ENCODE data around the gene PF4V1. TPM values are rescaled to one million over a fixed set of nuclear protein-coding genes. Genes with fewer than 3 reads are reported as not detected.

The PF4V1 gene
- total and polyA plus RNA-seq, 9 of the 15 experiments (the other 6 are each of a cell fraction or from before 2014, with no cell fraction given): not detected

- H2AFZ ChIP-seq (ENCODE audit: low read depth, low read length): 0 out of 2 replicates have a peak overlapping the region, but pooled peaks have one; percentile 15
- no peak overlapping the region for H3K4me2 ChIP-seq (ENCODE audit: insufficient read depth, low read length)
- H3K9ac ChIP-seq (ENCODE audit: insufficient read depth in 1 of 2, low read depth in 2 of 2, low read length in 2 of 2): no peak overlapping the region
- ChIA-PET POLR2A (no interaction called here), CTCF (ENCODE audit: low intra/inter-chr PET ratio) (no interaction called here)
- H3K9me1 ChIP-seq (ENCODE audit: control insufficient read depth, insufficient read depth, low read length): no peaks in the 10 kb centered on the region
- intact Hi-C loops (cut with micrococcal nuclease): loop anchor here (2.0 kb wide), 1 partner anchor 70 kb away; no protein-coding TSS in a partner anchor
- FAIRE-seq: peak; percentile 6
- BruUV-seq (replicated peaks): no TSS peak
- H3K79me2 ChIP-seq (ENCODE audit: control insufficient read depth, insufficient read depth, low read length): no peaks in the 10 kb centered on the region
- peaks cover 0 to 7% of the 10 kb centered on the region in 2 experiments for H3K4me1 ChIP-seq (replicated peaks in 1 of 2; ENCODE audit: control insufficient read depth in 2 of 2, insufficient read depth in 2 of 2, low read length in 2 of 2)
- no peak overlapping the region for H3K27ac ChIP-seq (ENCODE audit: extremely low read depth, low read depth, low read length)
- H3K4me3 ChIP-seq: no peak overlapping the region
- 12% methylated on average over 5 of the region's 5 CpGs for WGBS (ENCODE audit: insufficient coverage, low coverage, missing lambda C conversion rate)
- peak in 1 of 4 experiments; percentile 35 for DNase-seq (ENCODE audit: extremely low read depth in 1 of 4, low spot score in 3 of 4)
- H4K20me1 ChIP-seq (replicated peaks; ENCODE audit: control insufficient read depth, insufficient read depth, low read length): no peaks in the 10 kb centered on the region
- H3K27me3 ChIP-seq (ENCODE audit: control insufficient read depth in 2 of 2, insufficient read depth in 2 of 2, low read length in 2 of 2): no peaks in the 10 kb centered on the region
- H3K36me3 ChIP-seq (ENCODE audit: control insufficient read depth, insufficient read depth, low read length): no peaks in the 10 kb centered on the region
- in situ Hi-C loops (cut with MboI): no loop called here
- H3K9me3 ChIP-seq (replicated peaks; ENCODE audit: control insufficient read depth, insufficient read depth, low read depth, low read length): no peaks in the 10 kb centered on the region
- no peak; the same call in 2 of the 3 replicates for ATAC-seq
- no peak for TF ChIP-seq IRF2 (CRISPR knock-in tag; IDR thresholded peaks at IDR 0.05)
- TF ChIP-seq ARID1B (IDR thresholded peaks at IDR 0.05): peak; percentile 61
- TF ChIP-seq CEBPB (tag; IDR thresholded peaks at IDR 0.05): 0 out of 2 replicates have a peak, but pooled peaks have one; percentile 23
- no peak for TF ChIP-seq FOXJ3 (CRISPR knock-in tag; IDR thresholded peaks at IDR 0.05)
- TF ChIP-seq NFIC (IDR thresholded peaks at IDR 0.05): no peak
- no peak for TF ChIP-seq ELF1 (tag; IDR thresholded peaks at IDR 0.05)
- peak; percentile 65 for TF ChIP-seq TEAD4 (IDR thresholded peaks at IDR 0.05; ENCODE audit: low read length)
- no peak for TF ChIP-seq TEAD4 (CRISPR knock-in tag; IDR thresholded peaks at IDR 0.05; ENCODE audit: borderline replicate concordance)
- peak; percentile 83 for TF ChIP-seq ZNF384 (IDR thresholded peaks at IDR 0.05; ENCODE audit: low read depth, low read length)
- TF ChIP-seq, protein P1, sequence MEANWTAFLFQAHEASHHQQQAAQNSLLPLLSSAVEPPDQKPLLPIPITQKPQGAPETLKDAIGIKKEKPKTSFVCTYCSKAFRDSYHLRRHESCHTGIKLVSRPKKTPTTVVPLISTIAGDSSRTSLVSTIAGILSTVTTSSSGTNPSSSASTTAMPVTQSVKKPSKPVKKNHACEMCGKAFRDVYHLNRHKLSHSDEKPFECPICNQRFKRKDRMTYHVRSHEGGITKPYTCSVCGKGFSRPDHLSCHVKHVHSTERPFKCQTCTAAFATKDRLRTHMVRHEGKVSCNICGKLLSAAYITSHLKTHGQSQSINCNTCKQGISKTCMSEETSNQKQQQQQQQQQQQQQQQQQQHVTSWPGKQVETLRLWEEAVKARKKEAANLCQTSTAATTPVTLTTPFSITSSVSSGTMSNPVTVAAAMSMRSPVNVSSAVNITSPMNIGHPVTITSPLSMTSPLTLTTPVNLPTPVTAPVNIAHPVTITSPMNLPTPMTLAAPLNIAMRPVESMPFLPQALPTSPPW (CRISPR knock-in tag; IDR thresholded peaks at IDR 0.05): 0 out of 2 replicates have a peak, but pooled peaks have one; percentile 17
- no peak for TF ChIP-seq GTF2B (IDR thresholded peaks at IDR 0.05; ENCODE audit: extremely low read depth, insufficient read length)
- TF ChIP-seq FOXA1 (IDR thresholded peaks at IDR 0.05; ENCODE audit: borderline replicate concordance): no peak
- no peak for TF ChIP-seq MAFK (IDR thresholded peaks at IDR 0.05; ENCODE audit: low read length)
- TF ChIP-seq TFE3 (CRISPR knock-in tag; IDR thresholded peaks at IDR 0.05): no peak
- no peak for TF ChIP-seq NONO (IDR thresholded peaks at IDR 0.05; ENCODE audit: low read depth in 2 of 2, low read length in 1 of 2)
- no peak for TF ChIP-seq SMARCB1 (IDR thresholded peaks at IDR 0.05; ENCODE audit: insufficient read length, low read depth)
- TF ChIP-seq CTCF (IDR thresholded peaks at IDR 0.05 in 2 of 3, conservative IDR thresholded peaks at IDR 0.05 in 1 of 3; ENCODE audit: insufficient read depth in 2 of 3, low read depth in 1 of 3, low read length in 3 of 3): no peak
- TF ChIP-seq MTA2 (IDR thresholded peaks at IDR 0.05; ENCODE audit: low read depth): peak; percentile 29; the same call in 1 of the 2 replicates
Measured at GRCh38 chr4:73901031-73901430, 47.9 kb downstream of the PF4V1 start.
